Ascending aorta (tissue), 2 donors: ENCODE results near the gene NTHL1. TPM values are rescaled to one million over a fixed set of nuclear protein-coding genes. Genes with fewer than 3 reads are reported as not detected.

Source experiments
- DNase-seq, 2 donors: peaks; one replicate each; pipeline ENCODE4 v3.0.0-alpha.2; 2019; ENCODE audit warnings: low spot score in 2 of 2
- H3K27ac ChIP-seq, 2 donors: fragments of 200-600 bp; sonication (generic); one replicate each; pipeline ENCODE4 v1.5.1; 2016 to 2017; ENCODE audit warnings: mild to moderate bottlenecking in 1 of 2
- H3K27me3 ChIP-seq: fragments of 200-600 bp; sonication (generic); one replicate; pipeline ENCODE4 v1.5.1; 2017
- H3K36me3 ChIP-seq, 2 donors: fragments of 200-600 bp; sonication (generic); one replicate each; pipeline ENCODE4 v1.5.1; 2016
- H3K4me1 ChIP-seq, 2 donors: fragments of 200-600 bp; sonication (generic); one replicate each; pipeline ENCODE4 v1.5.1; 2016 to 2017; ENCODE audit warnings: mild to moderate bottlenecking in 1 of 2
- H3K4me3 ChIP-seq, 2 donors: fragments of 200-600 bp; sonication (generic); one replicate each; pipeline ENCODE4 v1.5.1; 2016 to 2017; ENCODE audit warnings: mild to moderate bottlenecking in 1 of 2
- H3K9me3 ChIP-seq, 2 donors: fragments of 200-600 bp; sonication (generic); one replicate each; pipeline ENCODE4 v1.5.1; 2016
- CTCF ChIP-seq, 3 experiments: fragments of 200-600 bp in 2 of 3; fragments of 450-650 bp in 1 of 3; sonication (generic) in 2 of 3; IDR thresholded peaks; one replicate each; pipeline ENCODE4 v1.5.1; 2016 to 2019; ENCODE audit warnings: antibody characterized with exemption in 3 of 3, mild to moderate bottlenecking in 1 of 3, moderate library complexity in 1 of 3
- intact Hi-C: fragments of 100-400 bp; cut with DNase I; formaldehyde crosslinking; loops from one replicate; pipeline ENCODE4 v1.15.1; 2023
- total RNA-seq: library from RNA; depleted of rRNA; stranded (reverse); fragments of >200 nt; gene quantifications from one replicate; pipeline ENCODE4 v1.1.0, GENCODE V29; 2016

NTHL1 gene
- total RNA-seq, 1 donor from 2014 or later: 59.5 TPM

DNA sequence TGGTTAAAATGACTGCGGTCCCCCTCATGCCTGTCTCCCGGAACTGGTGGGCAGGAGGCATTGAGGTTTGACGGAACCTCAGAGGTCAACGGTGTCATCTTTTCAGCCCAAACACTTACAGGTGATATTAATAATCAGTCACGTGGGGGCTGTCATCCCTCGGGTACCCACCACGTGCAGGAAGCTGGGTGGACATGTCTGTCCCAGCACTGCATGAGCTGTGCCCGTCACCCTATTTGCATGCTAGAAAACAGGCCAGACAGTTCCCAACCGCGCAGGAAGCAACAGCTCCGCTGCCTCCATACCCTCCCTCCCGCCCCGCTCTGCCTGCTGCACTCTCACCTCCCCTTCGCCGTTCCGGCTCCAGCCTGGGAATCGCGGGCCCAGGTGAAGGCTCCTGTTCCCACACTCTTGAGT is 56.5 kb downstream of the NTHL1 start:
- no peaks in the 10 kb centered on the region for H3K9me3 ChIP-seq
- H3K36me3 ChIP-seq: peaks cover 5 to 7% of the 10 kb centered on the region in 2 donors
- intact Hi-C loops: no loop called here
- H3K27ac ChIP-seq: no peak overlapping the region
- H3K27me3 ChIP-seq: peaks cover 16% of the 10 kb centered on the region
- H3K4me1 ChIP-seq: peaks cover 13 to 23% of the 10 kb centered on the region in 2 donors
- no peak for TF ChIP-seq CTCF (IDR thresholded peaks at IDR 0.05)
- H3K4me3 ChIP-seq: peak overlapping the region in 1 of 2 donors; percentile 39
- no peak for DNase-seq

- Histone ChIP-seq H3K9me3 (no peaks in the 10 kb centered on the region), H3K4me1 (peaks cover 13 to 25% of the 10 kb centered on the region in 2 donors), H3K27ac (no peak overlapping the region), H3K4me3 (peak overlapping the region in 1 of 2 donors; percentile 39), H3K36me3 (peaks cover 11 to 13% of the 10 kb centered on the region in 2 donors), H3K27me3 (peaks cover 16% of the 10 kb centered on the region)
- DNase-seq: no peak
- TF ChIP-seq CTCF (IDR thresholded peaks at IDR 0.05): no peak
- intact Hi-C loops: no loop called here
Observed at GRCh38 chr16:1990351-1991134, 57.1 kb downstream of the NTHL1 start.

- no peak overlapping the region for H3K27ac ChIP-seq
- DNase-seq: no peak
- peaks cover 14 to 16% of the 10 kb centered on the region in 2 donors for H3K36me3 ChIP-seq
- H3K27me3 ChIP-seq: peaks cover 16% of the 10 kb centered on the region
- no peak for TF ChIP-seq CTCF (IDR thresholded peaks at IDR 0.05)
- peaks cover 16 to 30% of the 10 kb centered on the region in 2 donors for H3K4me1 ChIP-seq
- H3K4me3 ChIP-seq: peak overlapping the region in 1 of 2 donors; percentile 39
- no peaks in the 10 kb centered on the region for H3K9me3 ChIP-seq
- intact Hi-C loops: no loop called here
Observed at GRCh38 chr16:1990101-1990350, 57.6 kb downstream of the NTHL1 start.

Other genes starting within 250 kb of the NTHL1 start
- gene HAGH, start 221.0 kb downstream of the NTHL1 start, total RNA-seq: 177 TPM
- gene FAHD1, start 220.6 kb downstream of the NTHL1 start, total RNA-seq: 233 TPM
- not detected for gene MEIOB, start 175.7 kb downstream of the NTHL1 start, total RNA-seq
- not detected for gene HS3ST6, start 129.4 kb downstream of the NTHL1 start, total RNA-seq
- 32.9 TPM for gene MSRB1, start 104.6 kb downstream of the NTHL1 start, total RNA-seq
- not detected for gene RPL3L, start 93.1 kb downstream of the NTHL1 start, total RNA-seq
- gene NDUFB10, start 88.3 kb downstream of the NTHL1 start, total RNA-seq: 68.2 TPM
- gene RPS2, start 83.0 kb downstream of the NTHL1 start, total RNA-seq: 2,866 TPM
- not detected for gene RNF151, start 81.0 kb downstream of the NTHL1 start, total RNA-seq
- 55.7 TPM for gene TBL3, start 75.8 kb downstream of the NTHL1 start, total RNA-seq
- not detected for gene NOXO1, start 66.4 kb downstream of the NTHL1 start, total RNA-seq
- gene GFER, start 63.6 kb downstream of the NTHL1 start, total RNA-seq: 2.7 TPM
- 0.32 TPM for gene SYNGR3, start 57.9 kb downstream of the NTHL1 start, total RNA-seq
- 31.1 TPM for gene ZNF598, start 38.0 kb downstream of the NTHL1 start, total RNA-seq
- gene NPW, start 28.0 kb downstream of the NTHL1 start, total RNA-seq: not detected
- 123 TPM for gene NHERF2, start 20.9 kb downstream of the NTHL1 start, total RNA-seq
- 258 TPM for gene TSC2, start 151 bp upstream of the NTHL1 start, total RNA-seq
- gene PKD1, start 88.1 kb upstream of the NTHL1 start, total RNA-seq: 551 TPM
- not detected for gene RAB26, start 100.8 kb upstream of the NTHL1 start, total RNA-seq
- 39.6 TPM for gene TRAF7, start 107.9 kb upstream of the NTHL1 start, total RNA-seq
- gene CASKIN1, start 148.8 kb upstream of the NTHL1 start, total RNA-seq: not detected
- 23.7 TPM for gene MLST8, start 157.6 kb upstream of the NTHL1 start, total RNA-seq
- gene BRICD5, start 163.0 kb upstream of the NTHL1 start, total RNA-seq: 1.4 TPM
- gene PGP, start 167.0 kb upstream of the NTHL1 start, total RNA-seq: 21.5 TPM
- 39.7 TPM for gene E4F1, start 175.8 kb upstream of the NTHL1 start, total RNA-seq
- gene DNASE1L2, start 188.6 kb upstream of the NTHL1 start, total RNA-seq: not detected
- gene ECI1, start 203.8 kb upstream of the NTHL1 start, total RNA-seq: 10.9 TPM
- gene RNPS1, start 220.3 kb upstream of the NTHL1 start, total RNA-seq: 134 TPM